ENCODE measurements around the gene BMS1.

The BMS1 gene

GRCh38 chr10:42875388-42875755 is 92.8 kb downstream of the BMS1 start:
- no peak for DNase-seq (ENCODE audit: extremely low spot score)
- TF ChIP-seq FOXA1 (IDR thresholded peaks at IDR 0.05) (no peak), FOXM1 (IDR thresholded peaks at IDR 0.05; ENCODE audit: borderline replicate concordance) (no peak), LEF1 (IDR thresholded peaks at IDR 0.05; ENCODE audit: borderline replicate concordance) (no peak), PKNOX1 (IDR thresholded peaks at IDR 0.05) (no peak), ELF4 (IDR thresholded peaks at IDR 0.05) (no peak), FOXK2 (IDR thresholded peaks at IDR 0.05) (no peak), TARDBP (IDR thresholded peaks at IDR 0.05) (no peak), ARNT (IDR thresholded peaks at IDR 0.05) (no peak), L3MBTL2 (conservative IDR thresholded peaks at IDR 0.05) (no peak), SUZ12 (IDR thresholded peaks at IDR 0.05) (no peak), BHLHE40 (IDR thresholded peaks at IDR 0.05; ENCODE audit: borderline replicate concordance) (no peak), NFRKB (IDR thresholded peaks at IDR 0.05) (no peak), HDGF (IDR thresholded peaks at IDR 0.05; ENCODE audit: borderline replicate concordance) (no peak)
- POLR2A ChIA-PET, result no interaction called here
- CTCF ChIA-PET, result no interaction called here

DNA sequence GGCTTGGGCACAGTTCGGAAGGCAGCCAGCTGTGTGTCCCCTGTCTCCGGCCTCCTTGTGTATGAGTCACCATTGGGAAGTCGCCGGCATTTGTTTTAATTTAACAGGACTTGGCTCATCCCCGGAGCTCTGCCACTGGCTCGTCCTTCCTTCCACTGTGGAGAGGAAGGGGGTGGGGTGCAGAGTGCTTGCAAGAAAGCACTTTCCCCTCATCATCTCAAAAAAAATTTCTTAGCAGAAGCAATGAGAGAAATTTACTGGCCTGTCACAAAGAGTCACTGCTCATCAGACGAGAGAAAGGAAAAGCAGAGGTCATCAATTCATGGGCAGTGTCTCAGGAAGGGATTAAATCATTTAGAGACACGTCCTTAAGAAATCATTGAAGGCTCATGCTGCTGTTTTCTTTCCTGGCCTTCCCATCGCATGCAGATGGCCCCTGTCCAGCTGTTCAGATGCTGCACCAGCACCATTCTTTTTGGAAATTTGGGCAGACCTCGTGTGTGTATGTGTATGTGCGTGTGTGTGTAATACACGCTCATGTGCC is 93.3 kb downstream of the BMS1 start:
- ChIA-PET CTCF (no interaction called here), POLR2A (no interaction called here)
- TF ChIP-seq BHLHE40 (IDR thresholded peaks at IDR 0.05; ENCODE audit: borderline replicate concordance) (no peak), ARNT (IDR thresholded peaks at IDR 0.05) (no peak), FOXK2 (IDR thresholded peaks at IDR 0.05) (no peak), LEF1 (IDR thresholded peaks at IDR 0.05; ENCODE audit: borderline replicate concordance) (no peak), SP1 (IDR thresholded peaks at IDR 0.05) (no peak), SUZ12 (IDR thresholded peaks at IDR 0.05) (no peak), FOXM1 (IDR thresholded peaks at IDR 0.05; ENCODE audit: borderline replicate concordance) (no peak)
- DNase-seq (ENCODE audit: extremely low spot score), result no peak

- no peak for TF ChIP-seq L3MBTL2 (conservative IDR thresholded peaks at IDR 0.05)
- TF ChIP-seq FOXM1 (IDR thresholded peaks at IDR 0.05; ENCODE audit: borderline replicate concordance), result no peak
- TF ChIP-seq NFRKB (IDR thresholded peaks at IDR 0.05), result no peak
- ChIA-PET POLR2A (no interaction called here), CTCF (no interaction called here)
- no peak for DNase-seq (ENCODE audit: extremely low spot score)
Observed at GRCh38 chr10:42876476-42876875, 93.9 kb downstream of the BMS1 start.

GRCh38 chr10:42876945-42877344 is 94.3 kb downstream of the BMS1 start:
- DNase-seq (ENCODE audit: extremely low spot score), result no peak
- ChIA-PET CTCF (no interaction called here), POLR2A (no interaction called here)
- TF ChIP-seq HDGF (IDR thresholded peaks at IDR 0.05; ENCODE audit: borderline replicate concordance) (no peak), SP1 (IDR thresholded peaks at IDR 0.05) (no peak)

- DNase-seq (ENCODE audit: extremely low spot score), result no peak
- CTCF ChIA-PET, result no interaction called here
Observed at GRCh38 chr10:42877496-42878030, 95.0 kb downstream of the BMS1 start.

DNA sequence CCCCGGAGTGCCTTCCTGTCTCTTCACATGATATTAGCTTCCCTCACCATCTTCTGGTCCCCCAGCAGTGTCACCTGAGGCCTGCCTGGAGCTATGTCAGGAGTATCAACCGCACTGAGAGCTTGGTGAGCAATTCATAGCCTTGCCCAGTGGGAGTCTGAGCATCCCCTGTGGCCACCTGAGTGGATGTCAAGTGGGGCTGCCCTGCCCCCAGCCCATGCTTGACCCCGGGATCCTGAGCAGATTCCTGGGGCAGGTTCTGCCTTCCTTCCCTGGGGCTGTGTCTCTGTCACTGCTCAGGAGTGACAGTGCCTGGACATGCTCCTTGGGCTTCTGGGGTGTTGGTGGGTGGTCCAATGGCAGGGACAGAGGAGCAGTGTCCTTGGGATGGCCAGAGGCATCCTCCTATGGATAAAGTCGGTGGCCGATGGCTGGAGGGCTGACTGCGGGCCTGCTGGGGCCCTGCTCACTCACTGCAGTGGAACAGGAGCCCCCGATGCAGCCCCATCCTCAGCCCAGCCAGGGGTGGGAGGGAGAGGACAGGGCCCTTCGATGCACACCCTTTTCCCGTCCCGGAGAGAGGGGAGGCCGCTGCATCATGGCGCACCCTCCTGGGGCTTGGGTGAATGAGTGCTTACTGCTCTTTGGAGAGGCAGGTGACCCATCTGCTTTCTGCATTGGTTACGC is 95.7 kb downstream of the BMS1 start:
- TF ChIP-seq LEF1 (IDR thresholded peaks at IDR 0.05; ENCODE audit: borderline replicate concordance), result no peak
- TF ChIP-seq ZNF384 (IDR thresholded peaks at IDR 0.05), result no peak
- TF ChIP-seq TARDBP (IDR thresholded peaks at IDR 0.05), result no peak
- no peak for TF ChIP-seq ELF4 (IDR thresholded peaks at IDR 0.05)
- TF ChIP-seq FOXM1 (IDR thresholded peaks at IDR 0.05; ENCODE audit: borderline replicate concordance), result no peak
- no peak for TF ChIP-seq BHLHE40 (IDR thresholded peaks at IDR 0.05; ENCODE audit: borderline replicate concordance)
- no peak for TF ChIP-seq FOXA1 (IDR thresholded peaks at IDR 0.05)
- TF ChIP-seq CTBP1 (IDR thresholded peaks at IDR 0.05; ENCODE audit: borderline replicate concordance), result no peak
- CTCF ChIA-PET, result no interaction called here
- no peak for DNase-seq (ENCODE audit: extremely low spot score)
- POLR2A ChIA-PET, result no interaction called here

More at GRCh38 chr10:42877496-42878030, 95.0 kb downstream of the BMS1 start:
- POLR2A ChIA-PET, result no interaction called here
- TF ChIP-seq ARNT (IDR thresholded peaks at IDR 0.05), result no peak
- TF ChIP-seq ELF4 (IDR thresholded peaks at IDR 0.05), result no peak
- TF ChIP-seq TARDBP (IDR thresholded peaks at IDR 0.05), result no peak
- no peak for TF ChIP-seq LEF1 (IDR thresholded peaks at IDR 0.05; ENCODE audit: borderline replicate concordance)
- no peak for TF ChIP-seq L3MBTL2 (conservative IDR thresholded peaks at IDR 0.05)
- TF ChIP-seq SUZ12 (IDR thresholded peaks at IDR 0.05), result no peak
- TF ChIP-seq FOXA1 (IDR thresholded peaks at IDR 0.05), result no peak
- TF ChIP-seq BHLHE40 (IDR thresholded peaks at IDR 0.05; ENCODE audit: borderline replicate concordance), result no peak
- no peak for TF ChIP-seq SP1 (IDR thresholded peaks at IDR 0.05)
- no peak for TF ChIP-seq FOXM1 (IDR thresholded peaks at IDR 0.05; ENCODE audit: borderline replicate concordance)
- TF ChIP-seq PKNOX1 (IDR thresholded peaks at IDR 0.05), result no peak
- TF ChIP-seq FOXK2 (IDR thresholded peaks at IDR 0.05), result no peak
- TF ChIP-seq HDGF (IDR thresholded peaks at IDR 0.05; ENCODE audit: borderline replicate concordance), result no peak
- TF ChIP-seq ZNF384 (IDR thresholded peaks at IDR 0.05), result no peak
- no peak for TF ChIP-seq NFRKB (IDR thresholded peaks at IDR 0.05)
- TF ChIP-seq CTBP1 (IDR thresholded peaks at IDR 0.05; ENCODE audit: borderline replicate concordance), result no peak

- ChIA-PET POLR2A (no interaction called here), CTCF (no interaction called here)
- TF ChIP-seq NFRKB (IDR thresholded peaks at IDR 0.05), result no peak
- no peak for TF ChIP-seq FOXA1 (IDR thresholded peaks at IDR 0.05)
- no peak for TF ChIP-seq TARDBP (IDR thresholded peaks at IDR 0.05)
- TF ChIP-seq ELF4 (IDR thresholded peaks at IDR 0.05), result no peak
- TF ChIP-seq CTBP1 (IDR thresholded peaks at IDR 0.05; ENCODE audit: borderline replicate concordance), result no peak
- TF ChIP-seq ARNT (IDR thresholded peaks at IDR 0.05), result no peak
- TF ChIP-seq PKNOX1 (IDR thresholded peaks at IDR 0.05), result no peak
- no peak for TF ChIP-seq BHLHE40 (IDR thresholded peaks at IDR 0.05; ENCODE audit: borderline replicate concordance)
- TF ChIP-seq ZNF384 (IDR thresholded peaks at IDR 0.05), result no peak
- TF ChIP-seq SP1 (IDR thresholded peaks at IDR 0.05), result no peak
- TF ChIP-seq FOXK2 (IDR thresholded peaks at IDR 0.05), result no peak
- no peak for TF ChIP-seq L3MBTL2 (conservative IDR thresholded peaks at IDR 0.05)
- TF ChIP-seq FOXM1 (IDR thresholded peaks at IDR 0.05; ENCODE audit: borderline replicate concordance), result no peak
- no peak for TF ChIP-seq HDGF (IDR thresholded peaks at IDR 0.05; ENCODE audit: borderline replicate concordance)
- TF ChIP-seq LEF1 (IDR thresholded peaks at IDR 0.05; ENCODE audit: borderline replicate concordance), result no peak
- no peak for TF ChIP-seq SUZ12 (IDR thresholded peaks at IDR 0.05)
- DNase-seq (ENCODE audit: extremely low spot score), result no peak
Observed at GRCh38 chr10:42878821-42879195, 96.2 kb downstream of the BMS1 start.

Data from HEK293T (cell line).